Gastrocnemius medialis (tissue), 4 donors: ENCODE results near the gene TET2. TPM values are rescaled to one million over a fixed set of nuclear protein-coding genes. Genes with fewer than 3 reads are reported as not detected.

ENCODE experiments used
- ATAC-seq, 2 donors: fragments of 150-250 bp; one replicate each; pipeline ENCODE4 v1.9.1; 2016
- DNase-seq, 2 donors: peaks; one replicate each; pipeline ENCODE4 v3.0.0-alpha.2; 2019
- H3K27ac ChIP-seq, 4 donors: fragments of 200-600 bp; sonication (generic); 1 replicate in 1 of 4; 2 replicates in 3 of 4; pipeline ENCODE4 v1.5.1; 2016 to 2018; ENCODE audit warnings: mild to moderate bottlenecking in 2 of 4, moderate library complexity in 1 of 4
- H3K27me3 ChIP-seq, 3 donors: fragments of 200-600 bp; sonication (generic) in 2 of 3; 1 replicate in 1 of 3; 2 replicates in 2 of 3; pipeline versions ENCODE4 v1.5.1 to v1.6.0; 2016 to 2019; ENCODE audit warnings: mild to moderate bottlenecking in 1 of 3, moderate library complexity in 1 of 3
- H3K36me3 ChIP-seq, 2 donors: fragments of 200-600 bp; sonication (generic) in 1 of 2; one replicate each; pipeline ENCODE4 v1.5.1; 2017 to 2018
- H3K4me1 ChIP-seq, 2 donors: fragments of 200-600 bp; sonication (generic) in 1 of 2; one replicate each; pipeline ENCODE4 v1.5.1; 2016 to 2017; ENCODE audit warnings: mild to moderate bottlenecking in 2 of 2
- H3K4me3 ChIP-seq, 4 donors: fragments of 200-600 bp; sonication (generic) in 3 of 4; 1 replicate in 1 of 4; 2 replicates in 3 of 4; pipeline ENCODE4 v1.5.1; 2016 to 2019; ENCODE audit warnings: mild to moderate bottlenecking in 2 of 4
- H3K9me3 ChIP-seq, 3 donors: fragments of 200-600 bp; sonication (generic) in 2 of 3; 1 replicate in 1 of 3; 2 replicates in 2 of 3; pipeline ENCODE4 v1.5.1; 2016 to 2019
- CTCF ChIP-seq, 5 experiments: fragments of 450-650 bp in 3 of 5; fragments of 200-600 bp in 2 of 5; sonication (generic) in 2 of 5; IDR thresholded peaks in 4 of 5; conservative IDR thresholded peaks in 1 of 5; 1 replicate in 4 of 5; 2 replicates in 1 of 5; pipeline ENCODE4 v1.5.1; 2016 to 2019; ENCODE audit warnings: antibody characterized with exemption in 5 of 5, mild to moderate bottlenecking in 3 of 5, moderate library complexity in 3 of 5
- POLR2A ChIP-seq, 2 donors: fragments of 450-650 bp; IDR thresholded peaks; one replicate each; pipeline ENCODE4 v1.6.1; 2017; ENCODE audit warnings: antibody characterized with exemption in 2 of 2, mild to moderate bottlenecking in 2 of 2, moderate library complexity in 2 of 2
- in situ Hi-C, 4 donors: fragments of 200-750 bp; cut with MboI; loops; one replicate each; pipeline versions ENCODE4 v1.15.0 to v1.8.0; 2017; ENCODE audit warnings: low sequenced_read_pairs in 4 of 4
- intact Hi-C: fragments of 100-400 bp; cut with DNase I; formaldehyde crosslinking; loops from one replicate; pipeline ENCODE4 v1.15.1; 2023; ENCODE audit warnings: low total_unique reads
- total RNA-seq, 4 donors: library from RNA; depleted of rRNA; stranded (reverse); fragments of >200 nt; gene quantifications; one replicate each; pipeline versions ENCODE4 v1.1.0 to v1.2.3, GENCODE V29; 2016

Gene TET2
- total RNA-seq, 4 donors from 2014 or later, result 12.9 to 18.0 (median 16.4) TPM

GRCh38 chr4:105179539-105180401, 33.1 kb downstream of the TET2 start:
- ATAC-seq (peak; percentile 33 to 89), DNase-seq (no peak)
- H3K4me3 ChIP-seq, result no peak overlapping the region
- intact Hi-C loops, result no loop called here
- TF ChIP-seq CTCF (IDR thresholded peaks at IDR 0.05 in 4 of 5, conservative IDR thresholded peaks at IDR 0.05 in 1 of 5) (no peak), POLR2A (IDR thresholded peaks at IDR 0.05) (no peak)
- H3K27ac ChIP-seq, result peak overlapping the region in 1 of 4 donors; percentile 8
- H3K4me1 ChIP-seq, result peaks cover 37 to 38% of the 10 kb centered on the region in 2 donors
- no peaks in the 10 kb centered on the region for H3K9me3 ChIP-seq
- no peaks in the 10 kb centered on the region for H3K36me3 ChIP-seq
- no peaks in the 10 kb centered on the region for H3K27me3 ChIP-seq
- in situ Hi-C loops, result no loop called here

GRCh38 chr4:105181259-105181658, 34.6 kb downstream of the TET2 start:
- TF ChIP-seq CTCF (IDR thresholded peaks at IDR 0.05 in 4 of 5, conservative IDR thresholded peaks at IDR 0.05 in 1 of 5) (no peak), POLR2A (IDR thresholded peaks at IDR 0.05) (no peak)
- Histone ChIP-seq H3K36me3 (no peaks in the 10 kb centered on the region), H3K27ac (no peak overlapping the region), H3K4me3 (no peak overlapping the region), H3K9me3 (no peaks in the 10 kb centered on the region), H3K4me1 (peaks cover 39 to 40% of the 10 kb centered on the region in 2 donors), H3K27me3 (no peaks in the 10 kb centered on the region)
- in situ Hi-C loops (no loop called here), intact Hi-C loops (no loop called here)
- ATAC-seq (no peak), DNase-seq (no peak)

GRCh38 chr4:105182211-105182610, 35.5 kb downstream of the TET2 start:
- in situ Hi-C loops, result no loop called here
- ATAC-seq (no peak), DNase-seq (no peak)
- intact Hi-C loops, result no loop called here
- Histone ChIP-seq H3K9me3 (no peaks in the 10 kb centered on the region), H3K27me3 (no peaks in the 10 kb centered on the region), H3K36me3 (no peaks in the 10 kb centered on the region), H3K4me3 (no peak overlapping the region), H3K4me1 (peaks cover 48% of the 10 kb centered on the region in 2 donors), H3K27ac (no peak overlapping the region)
- TF ChIP-seq POLR2A (IDR thresholded peaks at IDR 0.05) (no peak), CTCF (IDR thresholded peaks at IDR 0.05 in 4 of 5, conservative IDR thresholded peaks at IDR 0.05 in 1 of 5) (no peak)

GRCh38 chr4:105184316-105184980, 37.8 kb downstream of the TET2 start:
- intact Hi-C loops, result no loop called here
- Histone ChIP-seq H3K27me3 (no peaks in the 10 kb centered on the region), H3K36me3 (no peaks in the 10 kb centered on the region), H3K27ac (no peak overlapping the region), H3K4me1 (peaks cover 46 to 54% of the 10 kb centered on the region in 2 donors), H3K4me3 (no peak overlapping the region), H3K9me3 (no peaks in the 10 kb centered on the region)
- ATAC-seq, result no peak
- in situ Hi-C loops, result no loop called here
- TF ChIP-seq CTCF (IDR thresholded peaks at IDR 0.05 in 4 of 5, conservative IDR thresholded peaks at IDR 0.05 in 1 of 5), result no peak
- TF ChIP-seq POLR2A (IDR thresholded peaks at IDR 0.05), result no peak
- DNase-seq, result no peak
